IMR-90 (cell line): ENCODE data around the gene SUGCT. TPM values are rescaled to one million over a fixed set of nuclear protein-coding genes. Genes with fewer than 3 reads are reported as not detected.

Source experiments
- ATAC-seq: fragments of 200-7000 bp; cut with Tn5 transposase; 2 replicates; pipeline ENCODE4 v1.9.1; 2020; ENCODE audit warnings: low read depth, mild to moderate bottlenecking, moderate library complexity
- BruUV-seq: library from RNA; stranded (reverse); fragments of 400-500 nt; replicated peaks from 2 replicates; lab custom pipeline; 2021; lab: Mats Ljungman, UMichigan
- CTCF ChIA-PET: fragments of 300-600 bp; formaldehyde crosslinking; extraction: SDS; loops from one replicate; lab custom pipeline; 2021; ENCODE audit warnings: antibody characterized with exemption; lab: Yijun Ruan, JAX
- POLR2A ChIA-PET: fragments of 300-600 bp; sonication (Branson Sonifier 250); formaldehyde crosslinking; loops from one replicate; lab custom pipeline; 2022; ENCODE audit warnings: antibody characterized with exemption; ENCODE audit not compliant: unreplicated experiment; lab: Charles Lee
- DNase-seq: peaks from one replicate; pipeline ENCODE4 v3.0.0; 2013
- H2AFZ ChIP-seq: replicated peaks from 2 replicates; pipeline ENCODE3; 2013; ENCODE audit warnings: low read length, mild to moderate bottlenecking; ENCODE audit not compliant: poor library complexity
- H2AK5ac ChIP-seq: 2 replicates; pipeline ENCODE4 v1.6.1; 2013; ENCODE audit warnings: low read depth, low read length, inconsistent platforms
- H2AK9ac ChIP-seq: replicated peaks from 2 replicates; pipeline ENCODE3; 2013; ENCODE audit warnings: mild to moderate bottlenecking, low read depth, low read length, moderate library complexity; ENCODE audit not compliant: poor library complexity
- H2BK120ac ChIP-seq: 2 replicates; pipeline ENCODE4 v1.6.1; 2013; ENCODE audit warnings: low read depth, low read length, inconsistent platforms
- H2BK15ac ChIP-seq: 3 replicates; pipeline ENCODE4 v1.6.1; 2013; ENCODE audit warnings: low read depth, low read length, inconsistent platforms
- H2BK20ac ChIP-seq: 2 replicates; pipeline ENCODE4 v1.6.1; 2013; ENCODE audit warnings: low read depth, mild to moderate bottlenecking, inconsistent platforms, low read length, moderate library complexity
- H2BK5ac ChIP-seq: 2 replicates; pipeline ENCODE4 v1.6.1; 2013; ENCODE audit warnings: mild to moderate bottlenecking, low read depth, low read length, inconsistent platforms; ENCODE audit not compliant: poor library complexity, severe bottlenecking
- H3K14ac ChIP-seq: replicated peaks from 2 replicates; pipeline ENCODE4 v1.6.1; 2013; ENCODE audit warnings: low read depth, low read length, inconsistent platforms
- H3K18ac ChIP-seq: 2 replicates; pipeline ENCODE4 v1.6.1; 2013; ENCODE audit warnings: low read depth, low read length, control low read depth
- H3K23ac ChIP-seq: 2 replicates; pipeline ENCODE4 v1.6.1; 2013; ENCODE audit warnings: low read depth, low read length, inconsistent platforms
- H3K27ac ChIP-seq: 2 replicates; pipeline ENCODE4 v1.5.1; 2013; ENCODE audit warnings: mild to moderate bottlenecking, control low read depth, low read length; ENCODE audit not compliant: insufficient read depth
- H3K27me3 ChIP-seq: 2 replicates; pipeline ENCODE4 v1.6.1; 2013; ENCODE audit warnings: low read length; ENCODE audit not compliant: control insufficient read depth, insufficient read depth
- H3K36me3 ChIP-seq: 2 replicates; pipeline ENCODE4 v1.6.1; 2013; ENCODE audit warnings: low read length, mixed read lengths; ENCODE audit not compliant: control insufficient read depth, insufficient read depth
- H3K4ac ChIP-seq: 2 replicates; pipeline ENCODE4 v1.6.1; 2013; ENCODE audit warnings: low read depth, low read length, inconsistent platforms
- H3K4me1 ChIP-seq: 2 replicates; pipeline ENCODE4 v1.6.1; 2013; ENCODE audit warnings: low read length, mixed read lengths; ENCODE audit not compliant: control insufficient read depth, insufficient read depth
- H3K4me2 ChIP-seq: 2 replicates; pipeline ENCODE4 v1.6.1; 2013; ENCODE audit warnings: low read depth, mild to moderate bottlenecking, control low read depth, low read length, moderate library complexity
- H3K4me3 ChIP-seq: 2 replicates; pipeline ENCODE4 v1.5.1; 2013; ENCODE audit warnings: low read depth, mild to moderate bottlenecking, control low read depth, low read length, moderate library complexity; ENCODE audit not compliant: insufficient read depth
- H3K56ac ChIP-seq: 2 replicates; pipeline ENCODE4 v1.6.1; 2013; ENCODE audit warnings: low read length, inconsistent platforms; ENCODE audit not compliant: insufficient read depth; ENCODE audit errors: extremely low read depth
- H3K79me1 ChIP-seq, 2 experiments: 2 replicates each; pipeline ENCODE4 v1.6.1; 2013; ENCODE audit warnings: low read length in 2 of 2, inconsistent platforms in 1 of 2, low read depth in 1 of 2
- H3K9ac ChIP-seq: 2 replicates; pipeline ENCODE4 v1.6.1; 2013; ENCODE audit warnings: low read depth, low read length, control low read depth
- H3K9me1 ChIP-seq: 2 replicates; pipeline ENCODE4 v1.6.1; 2013; ENCODE audit warnings: low read length, inconsistent platforms; ENCODE audit not compliant: insufficient read depth
- H3K9me3 ChIP-seq: 2 replicates; pipeline ENCODE4 v1.6.1; 2013; ENCODE audit warnings: low read length; ENCODE audit not compliant: control insufficient read depth, insufficient read depth
- H4K20me1 ChIP-seq: 2 replicates; pipeline ENCODE4 v1.6.1; 2013; ENCODE audit warnings: low read length, inconsistent platforms; ENCODE audit not compliant: insufficient read depth
- H4K5ac ChIP-seq: 2 replicates; pipeline ENCODE4 v1.6.1; 2013; ENCODE audit warnings: mild to moderate bottlenecking, low read depth, low read length, control low read depth
- H4K8ac ChIP-seq, 2 experiments: 2 replicates each; pipeline ENCODE4 v1.6.1; 2013; ENCODE audit warnings: low read depth in 2 of 2, low read length in 2 of 2, control low read depth in 1 of 2, inconsistent platforms in 1 of 2
- H4K91ac ChIP-seq: 2 replicates; pipeline ENCODE4 v1.6.1; 2013; ENCODE audit warnings: low read depth, low read length, inconsistent platforms; ENCODE audit not compliant: insufficient read depth
- BHLHE40 ChIP-seq: fragments of 150-350 bp; IDR thresholded peaks from 2 replicates; pipeline ENCODE4 v1.6.1; 2016; ENCODE audit warnings: mild to moderate bottlenecking, low read depth, low read length
- FOS ChIP-seq: fragments of 150-350 bp; IDR thresholded peaks from 2 replicates; pipeline ENCODE4 v1.6.1; 2016; ENCODE audit warnings: low read depth, low read length
- MAZ ChIP-seq: IDR thresholded peaks from 2 replicates; pipeline ENCODE4 v1.6.1; 2012; ENCODE audit warnings: low read depth, mild to moderate bottlenecking, low read length, improper control_type of control experiment, moderate library complexity, borderline replicate concordance
- NFE2L2 ChIP-seq: fragments of 150-350 bp; IDR thresholded peaks from 2 replicates; pipeline ENCODE4 v1.6.1; 2016; ENCODE audit warnings: low read depth, mild to moderate bottlenecking, low read length
- POLR2A ChIP-seq: IDR thresholded peaks from 2 replicates; pipeline ENCODE4 v1.6.1; 2012; ENCODE audit warnings: mild to moderate bottlenecking, low read depth, low read length
- RAD21 ChIP-seq: IDR thresholded peaks from 2 replicates; pipeline ENCODE4 v1.6.1; 2012; ENCODE audit warnings: low read length, improper control_type of control experiment
- RCOR1 ChIP-seq: IDR thresholded peaks from 2 replicates; pipeline ENCODE4 v1.6.1; 2012; ENCODE audit warnings: mild to moderate bottlenecking, low read length, improper control_type of control experiment; ENCODE audit not compliant: insufficient replicate concordance
- WGBS, 2 experiments: methylation state at CpG; one replicate each; pipeline versions ENCODE4 v1.1.5 to v1.1.7; 2013; ENCODE audit warnings: missing lambda C conversion rate in 2 of 2; ENCODE audit not compliant: insufficient read length in 1 of 2; ENCODE audit errors: extremely low coverage in 2 of 2; 5-methylcytosine and 5-hydroxymethylcytosine counted together
- dilution Hi-C: fragments of 300-500 bp; cut with HindIII; formaldehyde crosslinking; loops from one replicate; pipeline ENCODE4 v1.14.3; 2018; ENCODE audit warnings: low sequenced_read_pairs; ENCODE audit not compliant: unreplicated experiment
- in situ Hi-C: fragments of 300-500 bp; cut with MboI; formaldehyde crosslinking; loops from 3 replicates; pipeline ENCODE4 v1.14.3; 2019; ENCODE audit warnings: low sequenced_read_pairs, inconsistent platforms, mixed read lengths
- intact Hi-C: fragments of 100-400 bp; cut with micrococcal nuclease; formaldehyde crosslinking; loops from 2 replicates; pipeline ENCODE4 v1.10.0; 2022
- polyA plus RNA-seq, 3 experiments: library from polyadenylated mRNA; depleted of rRNA; stranded (reverse); fragments of >200 nt; gene quantifications; 2 replicates each; pipeline ENCODE4 v1.2.3, GENCODE V29; 2012; ENCODE audit warnings: low replicate concordance in 1 of 3
- total RNA-seq: library from RNA; depleted of rRNA; stranded (reverse); fragments of >200 nt; gene quantifications from 2 replicates; pipeline ENCODE4 v1.2.3, GENCODE V29; 2012
- TF ChIP-seq, protein P1 (sequence below): fragments of 150-350 bp; IDR thresholded peaks from 2 replicates; pipeline ENCODE4 v1.6.1; 2016; ENCODE audit warnings: low read depth, mild to moderate bottlenecking, low read length, moderate library complexity, borderline replicate concordance
- TF ChIP-seq, protein P2 (sequence below): fragments of 150-350 bp; IDR thresholded peaks from 2 replicates; pipeline ENCODE4 v1.6.1; 2017; ENCODE audit warnings: mild to moderate bottlenecking, antibody characterized with exemption, low read length, low read depth
- TF ChIP-seq, protein P3 (sequence below): conservative IDR thresholded peaks from 2 replicates; pipeline ENCODE4 v1.5.1; 2012; ENCODE audit warnings: mild to moderate bottlenecking, low read depth, low read length, improper control_type of control experiment

The SUGCT gene
- total and polyA plus RNA-seq, 2 of the 4 experiments (the other 2 are of a cell fraction): 5.9 to 8.3 TPM

DNA sequence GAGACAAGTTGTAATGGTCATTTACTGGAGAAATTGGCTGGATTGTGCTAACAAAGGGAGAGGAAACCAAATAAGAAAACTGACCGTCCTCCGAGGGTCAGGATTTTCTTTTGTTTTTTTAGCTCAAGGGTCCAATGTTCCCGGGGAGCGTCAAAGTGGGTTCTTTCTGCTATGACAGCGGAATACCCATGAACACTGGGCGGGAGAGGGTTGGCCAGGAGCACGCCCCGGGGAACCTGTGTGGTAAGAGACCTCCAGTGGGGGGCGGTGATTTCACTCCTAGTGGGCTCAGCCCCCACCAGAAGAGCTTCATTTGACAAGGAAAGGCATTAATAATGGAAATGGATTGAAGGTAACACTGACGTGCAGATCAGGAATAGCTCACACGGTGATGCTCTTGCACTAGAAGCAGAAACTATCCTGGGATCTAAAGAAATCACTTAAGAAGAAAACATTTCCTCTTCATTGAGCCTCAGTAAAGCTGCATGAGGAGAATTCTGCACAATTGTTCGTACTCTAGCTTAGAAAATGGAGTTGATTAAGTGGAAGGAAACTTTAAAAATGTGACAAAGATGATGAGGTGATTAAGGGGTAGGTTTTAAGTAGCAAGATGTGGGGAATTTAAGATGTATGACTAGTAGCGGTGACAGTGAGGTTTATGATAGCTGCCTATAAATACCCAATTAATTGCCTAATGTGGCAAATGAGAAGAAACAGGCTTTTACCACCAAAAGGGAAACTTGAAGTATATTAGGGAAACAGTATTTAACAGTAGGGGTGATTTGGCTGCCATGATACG is 627.2 kb downstream of the SUGCT start:
- peak overlapping the region; percentile 53 for H2AK5ac ChIP-seq
- BruUV-seq: no TSS peak
- H4K5ac ChIP-seq: no peak overlapping the region; the same call in 1 of the 2 replicates
- DNase-seq (peak; percentile 24), ATAC-seq (no peak)
- H2BK5ac ChIP-seq: peak overlapping the region; percentile 23
- no peak overlapping the region for H2AFZ ChIP-seq
- H4K8ac ChIP-seq: peak overlapping the region in 1 of 2 experiments; percentile 0; a peak in 1 of 4 replicates
- H2BK20ac ChIP-seq: peak overlapping the region; percentile 58
- no peaks in the 10 kb centered on the region for H3K27me3 ChIP-seq
- H2BK15ac ChIP-seq: peak overlapping the region; percentile 60; the same call in 1 of the 3 replicates
- H3K56ac ChIP-seq: no peak overlapping the region; the same call in 1 of the 2 replicates
- H3K9me1 ChIP-seq: peaks cover 6% of the 10 kb centered on the region
- H3K9ac ChIP-seq: no peak overlapping the region
- H3K27ac ChIP-seq: no peak overlapping the region
- H4K91ac ChIP-seq: peak overlapping the region; percentile 35; the same call in 1 of the 2 replicates
- H3K4ac ChIP-seq: peak overlapping the region; percentile 54
- no peaks in the 10 kb centered on the region for H3K79me1 ChIP-seq
- H3K18ac ChIP-seq: no peak overlapping the region
- H3K9me3 ChIP-seq: no peaks in the 10 kb centered on the region
- ChIA-PET POLR2A (no interaction called here), CTCF (interaction anchor here (0.8 to 2.6 kb wide), 5 partner anchors 8 to 943 kb away, joined by 3 to 13 read pairs (median 4); no protein-coding TSS in a partner anchor)
- no peak overlapping the region for H3K4me2 ChIP-seq
- H3K23ac ChIP-seq: peak overlapping the region; percentile 7; the same call in 1 of the 2 replicates
- H3K4me1 ChIP-seq: peaks cover 6% of the 10 kb centered on the region
- in situ Hi-C loops (loop anchor here (5.0 to 10.0 kb wide), 3 partner anchors 435 to 943 kb away; partner anchors contain the start of gene INHBA), dilution Hi-C loops (no loop called here), intact Hi-C loops (loop anchor here (2.0 to 10.0 kb wide), 4 partner anchors 223 to 943 kb away; no protein-coding TSS in a partner anchor)
- H4K20me1 ChIP-seq: no peaks in the 10 kb centered on the region
- WGBS, 2 experiments: 94% methylated on average over 6 of the region's 14 CpGs; no CpG with 5 or more reads in 1 of the 2 experiments
- peak overlapping the region; percentile 14; the same call in 1 of the 2 replicates for H3K14ac ChIP-seq
- H2BK120ac ChIP-seq: peak overlapping the region; percentile 20; the same call in 1 of the 2 replicates
- H3K36me3 ChIP-seq: no peaks in the 10 kb centered on the region
- no peak overlapping the region for H3K4me3 ChIP-seq
- no peak overlapping the region for H2AK9ac ChIP-seq
- TF ChIP-seq, protein P1, sequence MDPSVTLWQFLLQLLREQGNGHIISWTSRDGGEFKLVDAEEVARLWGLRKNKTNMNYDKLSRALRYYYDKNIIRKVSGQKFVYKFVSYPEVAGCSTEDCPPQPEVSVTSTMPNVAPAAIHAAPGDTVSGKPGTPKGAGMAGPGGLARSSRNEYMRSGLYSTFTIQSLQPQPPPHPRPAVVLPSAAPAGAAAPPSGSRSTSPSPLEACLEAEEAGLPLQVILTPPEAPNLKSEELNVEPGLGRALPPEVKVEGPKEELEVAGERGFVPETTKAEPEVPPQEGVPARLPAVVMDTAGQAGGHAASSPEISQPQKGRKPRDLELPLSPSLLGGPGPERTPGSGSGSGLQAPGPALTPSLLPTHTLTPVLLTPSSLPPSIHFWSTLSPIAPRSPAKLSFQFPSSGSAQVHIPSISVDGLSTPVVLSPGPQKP: no peak
- TF ChIP-seq FOS (no peak), NFE2L2 (no peak), POLR2A (no peak), BHLHE40 (no peak), RCOR1 (no peak), MAZ (no peak), RAD21 (peak; percentile 21)
- TF ChIP-seq, protein P2, sequence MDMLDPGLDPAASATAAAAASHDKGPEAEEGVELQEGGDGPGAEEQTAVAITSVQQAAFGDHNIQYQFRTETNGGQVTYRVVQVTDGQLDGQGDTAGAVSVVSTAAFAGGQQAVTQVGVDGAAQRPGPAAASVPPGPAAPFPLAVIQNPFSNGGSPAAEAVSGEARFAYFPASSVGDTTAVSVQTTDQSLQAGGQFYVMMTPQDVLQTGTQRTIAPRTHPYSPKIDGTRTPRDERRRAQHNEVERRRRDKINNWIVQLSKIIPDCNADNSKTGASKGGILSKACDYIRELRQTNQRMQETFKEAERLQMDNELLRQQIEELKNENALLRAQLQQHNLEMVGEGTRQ: no peak
- TF ChIP-seq, protein P3, sequence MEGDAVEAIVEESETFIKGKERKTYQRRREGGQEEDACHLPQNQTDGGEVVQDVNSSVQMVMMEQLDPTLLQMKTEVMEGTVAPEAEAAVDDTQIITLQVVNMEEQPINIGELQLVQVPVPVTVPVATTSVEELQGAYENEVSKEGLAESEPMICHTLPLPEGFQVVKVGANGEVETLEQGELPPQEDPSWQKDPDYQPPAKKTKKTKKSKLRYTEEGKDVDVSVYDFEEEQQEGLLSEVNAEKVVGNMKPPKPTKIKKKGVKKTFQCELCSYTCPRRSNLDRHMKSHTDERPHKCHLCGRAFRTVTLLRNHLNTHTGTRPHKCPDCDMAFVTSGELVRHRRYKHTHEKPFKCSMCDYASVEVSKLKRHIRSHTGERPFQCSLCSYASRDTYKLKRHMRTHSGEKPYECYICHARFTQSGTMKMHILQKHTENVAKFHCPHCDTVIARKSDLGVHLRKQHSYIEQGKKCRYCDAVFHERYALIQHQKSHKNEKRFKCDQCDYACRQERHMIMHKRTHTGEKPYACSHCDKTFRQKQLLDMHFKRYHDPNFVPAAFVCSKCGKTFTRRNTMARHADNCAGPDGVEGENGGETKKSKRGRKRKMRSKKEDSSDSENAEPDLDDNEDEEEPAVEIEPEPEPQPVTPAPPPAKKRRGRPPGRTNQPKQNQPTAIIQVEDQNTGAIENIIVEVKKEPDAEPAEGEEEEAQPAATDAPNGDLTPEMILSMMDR: 0 out of 2 replicates have a peak, but pooled peaks have one; percentile 20
